Measurements from ENCODE around the gene OTULINL. TPM values are rescaled to one million over a fixed set of nuclear protein-coding genes. Genes with fewer than 3 reads are reported as not detected.

The OTULINL gene
- 0.75 and 2.6 TPM in 2 replicates for total RNA-seq (2014; rRNA removed; shearing (Covaris generic))
- total RNA-seq (2022): 1.9 and 2.7 TPM in 2 replicates
- Bru-seq, nascent RNA: percentile 37 among the genes with signal in this experiment
- BruChase-seq, experiment 1, labeled RNA remaining after a 6-hour chase: percentile 23 among the genes with signal in this experiment
- percentile 35 among the genes with signal in this experiment for BruChase-seq, experiment 2, labeled RNA remaining after a 2-hour chase
- long read RNA-seq, partial matches to known transcripts: 0 of 1 reads
- long read RNA-seq, other reads (novel, unspliced or antisense): 1 of 1 reads

DNA sequence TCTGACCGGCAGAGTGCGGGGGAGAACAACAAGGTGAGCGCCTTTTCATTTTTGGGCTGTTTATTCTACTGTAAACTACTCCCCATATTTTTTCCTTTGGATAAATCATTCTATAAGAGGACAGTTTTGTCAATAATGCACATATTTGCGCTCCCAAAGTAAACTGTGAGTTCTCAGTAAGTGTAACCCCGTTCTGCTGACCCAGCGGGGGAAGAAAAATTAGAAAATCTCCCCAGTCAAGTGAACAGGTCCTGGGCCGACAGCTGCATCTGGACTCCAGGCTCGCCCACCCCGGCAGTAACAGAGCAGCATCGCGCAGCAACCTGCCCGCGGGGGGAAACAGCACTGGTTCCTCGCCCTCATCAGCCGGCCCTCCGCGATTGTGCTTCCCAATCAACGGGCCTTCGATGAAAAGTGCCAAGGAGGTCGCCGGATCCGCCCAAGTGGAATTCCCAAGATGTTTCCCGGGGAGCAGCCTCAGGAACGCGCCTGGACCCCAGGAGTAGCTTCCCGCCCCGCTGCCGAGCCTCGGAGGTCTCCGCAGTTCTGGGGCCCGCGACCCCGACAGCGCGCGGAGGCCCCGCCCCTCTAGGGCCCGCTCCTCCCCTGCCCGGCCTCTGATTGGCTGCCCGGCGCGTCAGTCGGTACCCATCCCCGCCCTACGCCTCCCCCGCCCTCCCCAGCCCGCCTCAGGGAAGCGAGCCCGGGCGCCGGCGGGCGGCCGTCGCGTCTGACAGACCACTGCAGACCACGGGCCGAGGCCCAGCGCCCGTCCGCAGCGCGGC lies at the start of gene OTULINL:
TSS of gene OTULINL (plus strand) at position 687 of the 785 bp plus-strand sequence. CDS start 103 bp downstream, outside the sequence.
- Histone ChIP-seq H3K36me3 (ENCODE audit: insufficient read depth, low read length) (no peaks in the 10 kb centered on the region), H2AFZ (ENCODE audit: low read length) (peak within 1 kb of the TSS; percentile 60; the same call in 1 of the 2 replicates), H3K4me1 (ENCODE audit: insufficient read depth, low read length, poor library complexity, severe bottlenecking) (peaks cover 11% of the 10 kb centered on the region), H3K4me2 (ENCODE audit: low read length) (peak within 1 kb of the TSS; percentile 81), H3K9me2 (ENCODE audit: insufficient read depth, low read length) (no peaks in the 10 kb centered on the region), H3K27ac (ENCODE audit: low read depth, low read length, poor library complexity, severe bottlenecking) (no peak within 1 kb of the TSS), H3K79me2 (ENCODE audit: insufficient read depth, low read depth, low read length) (no peaks in the 10 kb centered on the region), H3K9me3 (ENCODE audit: low read length) (0 out of 2 replicates have a peak, but pooled peaks cover 5% of the 10 kb centered on the region), H4K20me1 (ENCODE audit: insufficient read depth, low read length) (no peaks in the 10 kb centered on the region), H3K4me3 (ENCODE audit: low read depth, low read length, poor library complexity, severe bottlenecking) (peak within 1 kb of the TSS; percentile 74)
- no TSS peak for BruUV-seq (replicated peaks)
- intact Hi-C loops (cut with micrococcal nuclease; ENCODE audit: unreplicated experiment): no loop called here
- ChIA-PET CTCF (ENCODE audit: unreplicated experiment) (no interaction called here), POLR2A (no interaction called here)
- TF ChIP-seq, protein P1, sequence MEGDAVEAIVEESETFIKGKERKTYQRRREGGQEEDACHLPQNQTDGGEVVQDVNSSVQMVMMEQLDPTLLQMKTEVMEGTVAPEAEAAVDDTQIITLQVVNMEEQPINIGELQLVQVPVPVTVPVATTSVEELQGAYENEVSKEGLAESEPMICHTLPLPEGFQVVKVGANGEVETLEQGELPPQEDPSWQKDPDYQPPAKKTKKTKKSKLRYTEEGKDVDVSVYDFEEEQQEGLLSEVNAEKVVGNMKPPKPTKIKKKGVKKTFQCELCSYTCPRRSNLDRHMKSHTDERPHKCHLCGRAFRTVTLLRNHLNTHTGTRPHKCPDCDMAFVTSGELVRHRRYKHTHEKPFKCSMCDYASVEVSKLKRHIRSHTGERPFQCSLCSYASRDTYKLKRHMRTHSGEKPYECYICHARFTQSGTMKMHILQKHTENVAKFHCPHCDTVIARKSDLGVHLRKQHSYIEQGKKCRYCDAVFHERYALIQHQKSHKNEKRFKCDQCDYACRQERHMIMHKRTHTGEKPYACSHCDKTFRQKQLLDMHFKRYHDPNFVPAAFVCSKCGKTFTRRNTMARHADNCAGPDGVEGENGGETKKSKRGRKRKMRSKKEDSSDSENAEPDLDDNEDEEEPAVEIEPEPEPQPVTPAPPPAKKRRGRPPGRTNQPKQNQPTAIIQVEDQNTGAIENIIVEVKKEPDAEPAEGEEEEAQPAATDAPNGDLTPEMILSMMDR (conservative IDR thresholded peaks at IDR 0.05; ENCODE audit: low read length): no peak
- TF ChIP-seq EZH2phosphoT487 (IDR thresholded peaks at IDR 0.05; ENCODE audit: borderline replicate concordance, low read depth, low read length): no peak
- peak; percentile 83 for DNase-seq (ENCODE audit: low spot score)

DNA sequence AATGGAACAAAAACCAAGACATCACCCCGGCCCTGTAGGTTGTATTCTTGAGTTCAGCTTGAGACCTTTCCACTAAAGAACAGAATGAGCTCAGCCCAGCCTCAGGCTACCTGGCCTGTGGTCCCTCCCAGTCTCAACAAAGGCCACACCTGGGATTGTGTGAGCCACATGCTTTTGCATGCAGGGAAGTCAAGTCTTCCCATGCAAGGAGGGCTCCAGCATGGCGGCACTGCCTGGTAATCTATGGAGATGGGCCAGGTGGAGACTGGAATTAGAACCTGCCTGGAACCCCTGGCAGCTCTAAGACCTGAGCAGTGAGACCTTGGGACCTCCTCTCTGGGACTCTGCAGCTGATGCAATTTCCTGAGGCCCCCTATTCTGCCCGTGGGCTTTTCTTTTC lies 49.4 kb upstream of the OTULINL start:
- DNase-seq (ENCODE audit: low spot score): no peak
- H2AFZ ChIP-seq (ENCODE audit: low read length): no peak overlapping the region
- peaks cover 18% of the 10 kb centered on the region for H3K4me1 ChIP-seq (ENCODE audit: insufficient read depth, low read length, poor library complexity, severe bottlenecking)
- H3K9me2 ChIP-seq (ENCODE audit: insufficient read depth, low read length): no peaks in the 10 kb centered on the region
- POLR2A ChIA-PET: interaction anchor here (0.6 kb wide), 1 partner anchor 1689 kb away, joined by 3 read pairs; no protein-coding TSS in a partner anchor
- H4K20me1 ChIP-seq (ENCODE audit: insufficient read depth, low read length): no peaks in the 10 kb centered on the region
- no peak overlapping the region for H3K27ac ChIP-seq (ENCODE audit: low read depth, low read length, poor library complexity, severe bottlenecking)
- H3K36me3 ChIP-seq (ENCODE audit: insufficient read depth, low read length): no peaks in the 10 kb centered on the region
- H3K4me2 ChIP-seq (ENCODE audit: low read length): no peak overlapping the region
- TF ChIP-seq, protein P1 (conservative IDR thresholded peaks at IDR 0.05; ENCODE audit: low read length): no peak
- no peak for TF ChIP-seq EZH2phosphoT487 (IDR thresholded peaks at IDR 0.05; ENCODE audit: borderline replicate concordance, low read depth, low read length)
- no peak overlapping the region for H3K4me3 ChIP-seq (ENCODE audit: low read depth, low read length, poor library complexity, severe bottlenecking)
- intact Hi-C loops (cut with micrococcal nuclease; ENCODE audit: unreplicated experiment): no loop called here
- CTCF ChIA-PET (ENCODE audit: unreplicated experiment): no interaction called here
- no peaks in the 10 kb centered on the region for H3K9me3 ChIP-seq (ENCODE audit: low read length)
- no TSS peak for BruUV-seq (replicated peaks)
- no peaks in the 10 kb centered on the region for H3K79me2 ChIP-seq (ENCODE audit: insufficient read depth, low read depth, low read length)
